Glomerular endothelial cell (primary cell): ENCODE data around the gene CCDC167. TPM values are rescaled to one million over a fixed set of nuclear protein-coding genes. Genes with fewer than 3 reads are reported as not detected.

Experiments
- DNase-seq: peaks from one replicate; pipeline ENCODE4 v3.0.0-alpha.2; 2011; ENCODE audit warnings: low read depth, low spot score; ENCODE audit errors: extremely low read depth
- total RNA-seq: library from RNA; depleted of rRNA; stranded (reverse); fragments of >200 nt; gene quantifications from 2 replicates; pipeline ENCODE4 v1.2.3, GENCODE V29; 2015

Gene CCDC167
- total RNA-seq, 1 donor from 2014 or later: 79.9 TPM

- DNase-seq: no peak
Measured at GRCh38 chr6:37531026-37531425, 31.3 kb upstream of the CCDC167 start.

- no peak for DNase-seq
Measured at GRCh38 chr6:37530297-37530696, 30.6 kb upstream of the CCDC167 start.

- DNase-seq: no peak
Measured at GRCh38 chr6:37528541-37528940, 28.8 kb upstream of the CCDC167 start.

DNA sequence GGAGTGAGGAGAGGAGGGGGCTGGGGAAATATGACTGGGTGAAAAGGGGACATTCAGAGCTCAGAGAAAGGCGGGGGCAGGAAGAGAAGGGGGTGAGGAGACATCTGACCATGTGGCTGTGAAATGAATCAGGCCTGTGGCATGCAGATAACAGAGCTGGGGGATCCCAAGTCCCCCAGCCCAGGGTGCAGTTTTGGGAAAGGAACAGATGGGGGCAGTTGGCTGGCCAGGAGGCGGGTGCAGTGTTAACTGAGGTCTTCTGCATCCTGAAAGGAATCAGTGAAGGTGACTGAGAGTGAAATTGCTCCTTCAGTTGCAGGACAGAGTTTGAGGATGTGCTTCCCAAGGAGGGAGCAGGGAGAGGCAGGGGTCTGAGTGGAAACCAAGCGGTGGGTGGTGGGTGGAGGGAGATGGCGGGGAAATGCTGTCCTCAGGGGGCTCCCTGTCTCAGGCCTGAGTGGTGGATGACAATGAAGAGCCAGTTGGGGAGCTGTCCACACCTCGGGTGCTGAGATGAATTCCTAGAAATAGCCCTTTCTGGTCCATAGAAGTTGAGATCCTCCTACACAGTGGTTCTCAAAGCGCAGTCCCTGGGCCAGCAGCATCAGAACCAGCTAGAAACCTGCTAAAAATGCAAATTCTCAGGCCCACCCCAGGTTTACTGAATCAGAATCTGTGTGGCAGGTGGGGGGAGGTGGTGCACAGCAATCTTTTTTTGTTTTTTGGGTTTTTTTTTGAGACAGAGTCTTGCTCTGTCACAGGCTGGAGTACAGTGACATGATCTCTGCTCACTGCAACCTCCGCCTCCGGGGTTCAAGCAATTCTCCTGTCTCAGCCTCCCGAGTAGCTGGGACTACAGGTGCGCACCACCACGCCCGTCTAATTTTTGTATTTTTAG is 26.0 kb upstream of the CCDC167 start:
- no peak for DNase-seq

DNA sequence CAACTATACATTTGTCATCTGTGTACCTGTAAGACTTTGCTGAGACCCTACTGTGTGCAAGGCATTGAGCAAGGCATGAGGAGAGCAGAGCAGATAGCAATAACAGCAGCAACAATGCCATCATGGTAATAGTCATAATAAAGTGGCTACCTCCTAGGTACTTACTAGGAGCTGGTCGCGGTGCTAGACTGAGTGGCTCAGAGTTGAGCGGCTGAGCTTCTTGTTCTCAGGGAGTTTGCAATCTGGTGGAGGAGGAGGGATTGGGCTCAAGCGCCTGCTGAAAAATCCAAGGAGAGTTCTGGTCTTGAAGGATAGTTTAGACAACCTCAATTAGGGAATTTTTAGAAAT is 25.3 kb upstream of the CCDC167 start:
- no peak for DNase-seq

GRCh38 chr6:37524025-37524969 is 24.6 kb upstream of the CCDC167 start:
- DNase-seq: no peak

DNA sequence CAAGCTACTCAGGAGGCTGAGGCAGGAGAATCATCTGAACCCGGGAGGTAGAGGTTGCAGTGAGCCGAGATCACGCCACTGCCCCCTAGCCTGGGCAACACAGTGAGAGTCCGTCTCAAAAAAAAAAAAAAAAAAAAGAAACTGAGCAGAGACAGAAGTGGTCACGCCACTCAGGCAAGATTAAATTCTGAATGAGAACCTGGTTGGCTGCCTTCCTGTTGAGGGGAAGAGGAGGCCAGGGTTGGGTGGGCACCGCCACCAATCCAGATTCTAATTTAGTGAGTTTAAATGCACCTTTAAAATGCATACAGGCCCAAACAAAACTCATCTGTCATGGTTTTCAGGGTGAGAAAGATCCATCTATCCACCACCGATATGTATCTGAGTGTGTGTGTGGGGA is 23.7 kb upstream of the CCDC167 start:
- DNase-seq: no peak

GRCh38 chr6:37522836-37523235 is 23.1 kb upstream of the CCDC167 start:
- no peak for DNase-seq

DNA sequence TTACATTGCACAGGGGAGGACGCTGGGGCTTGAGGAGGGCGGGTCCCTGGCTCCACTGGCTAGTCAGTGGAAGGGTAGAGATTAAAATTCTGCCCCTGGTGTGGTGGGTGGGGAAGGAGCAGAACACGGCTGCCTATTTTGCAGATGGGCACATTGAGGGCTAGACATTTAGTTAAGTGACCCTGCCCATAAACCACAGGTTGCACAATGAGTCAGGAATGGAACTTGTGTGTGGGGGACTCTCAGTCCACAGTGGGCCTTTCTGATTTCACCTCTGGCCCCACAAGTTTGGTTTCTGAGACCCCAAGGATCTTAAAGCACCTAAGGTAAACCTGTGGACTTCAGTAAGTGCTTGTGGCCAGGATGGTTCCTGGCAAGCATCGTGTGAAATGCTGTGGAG is 22.0 kb upstream of the CCDC167 start:
- DNase-seq: no peak

DNA sequence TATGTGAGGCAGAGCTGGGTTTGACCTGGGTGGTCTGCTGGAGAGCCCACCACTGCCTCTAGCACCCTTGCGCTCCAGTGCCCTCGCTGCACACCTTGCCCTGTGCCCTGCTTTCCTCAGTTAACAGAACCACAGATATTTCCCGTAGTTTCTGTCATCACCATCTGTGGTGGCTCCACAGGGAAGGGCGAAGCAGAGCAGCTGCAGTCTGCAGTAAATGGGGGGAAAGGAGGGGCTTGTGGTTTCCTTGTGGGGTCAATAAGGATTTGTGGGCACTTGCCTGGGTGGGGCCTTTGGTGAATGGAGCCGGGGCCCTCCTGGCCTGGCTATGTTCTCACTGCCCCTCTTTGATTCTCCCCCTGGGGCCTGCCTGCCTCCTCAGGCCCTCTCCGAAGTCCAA is 21.2 kb upstream of the CCDC167 start:
- DNase-seq: no peak

GRCh38 chr6:37519461-37519860 is 19.8 kb upstream of the CCDC167 start:
- DNase-seq: no peak

- no peak for DNase-seq
Measured at GRCh38 chr6:37518116-37518515, 18.4 kb upstream of the CCDC167 start.

GRCh38 chr6:37517411-37517812 is 17.7 kb upstream of the CCDC167 start:
- no peak for DNase-seq

DNA sequence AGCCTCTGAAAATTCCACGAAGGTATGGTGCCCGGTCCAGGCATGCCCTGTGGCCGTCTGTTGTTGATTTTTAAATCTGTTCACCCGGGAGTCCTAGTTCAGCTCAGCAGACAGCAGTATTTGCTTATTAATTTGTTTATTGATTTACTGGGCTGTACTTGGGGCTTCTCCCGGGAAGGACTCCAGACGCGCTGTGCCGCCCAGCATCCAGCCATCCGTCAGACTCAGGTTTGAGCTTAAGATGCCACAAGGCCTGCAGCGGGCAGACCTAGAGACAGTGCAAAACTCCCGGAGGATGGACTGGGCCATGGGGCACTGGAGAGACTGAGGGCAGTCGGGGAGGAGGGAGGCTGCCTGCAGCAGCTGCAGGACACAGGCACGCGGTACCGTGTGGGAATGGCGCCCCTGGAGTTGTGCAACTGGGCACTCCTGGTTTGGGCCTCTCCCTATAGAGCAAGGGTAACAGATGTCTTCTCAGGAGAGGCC is 17.3 kb upstream of the CCDC167 start:
- no peak for DNase-seq

DNA sequence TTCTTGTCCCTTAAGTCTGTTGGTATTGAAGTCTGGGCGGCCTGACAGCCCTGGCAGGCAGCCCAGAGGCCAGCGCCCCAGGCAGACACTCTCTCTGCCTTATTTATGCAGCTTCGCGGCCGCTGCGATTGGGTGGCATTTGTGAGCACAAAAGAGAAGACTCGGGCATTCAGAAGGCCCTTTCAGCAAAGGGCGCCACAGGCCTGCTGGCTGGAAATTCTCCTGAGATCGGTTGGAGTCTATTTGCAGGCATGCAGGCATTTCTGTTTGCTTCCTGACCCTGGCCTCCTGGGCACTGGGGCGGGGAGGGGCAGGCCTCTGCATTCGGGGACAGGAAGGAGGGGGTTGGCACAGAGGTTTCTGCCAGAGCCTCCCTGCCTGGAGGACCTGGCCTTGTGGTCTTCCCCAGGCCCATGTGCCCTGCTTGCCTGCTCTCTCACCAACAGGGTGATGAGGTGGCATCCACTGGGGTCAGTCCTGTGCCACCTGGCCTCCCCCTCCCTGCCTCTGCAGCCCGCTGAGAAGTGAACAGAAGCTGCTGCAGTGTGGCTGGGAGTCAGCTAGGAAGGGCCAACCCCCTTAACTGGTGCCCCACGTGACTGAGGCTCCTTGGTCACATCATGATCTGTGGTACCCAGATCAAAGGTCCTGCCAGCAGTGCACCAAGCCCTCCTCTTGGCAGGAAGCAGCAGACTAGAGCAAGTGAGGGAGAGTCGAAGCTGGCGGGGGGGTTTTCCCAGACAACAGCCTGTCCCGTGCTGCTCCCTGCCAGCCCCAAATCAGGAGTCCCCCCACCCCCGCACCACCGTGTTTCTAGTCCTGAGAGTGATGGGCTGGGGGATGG is 16.6 kb upstream of the CCDC167 start:
- DNase-seq: no peak

DNA sequence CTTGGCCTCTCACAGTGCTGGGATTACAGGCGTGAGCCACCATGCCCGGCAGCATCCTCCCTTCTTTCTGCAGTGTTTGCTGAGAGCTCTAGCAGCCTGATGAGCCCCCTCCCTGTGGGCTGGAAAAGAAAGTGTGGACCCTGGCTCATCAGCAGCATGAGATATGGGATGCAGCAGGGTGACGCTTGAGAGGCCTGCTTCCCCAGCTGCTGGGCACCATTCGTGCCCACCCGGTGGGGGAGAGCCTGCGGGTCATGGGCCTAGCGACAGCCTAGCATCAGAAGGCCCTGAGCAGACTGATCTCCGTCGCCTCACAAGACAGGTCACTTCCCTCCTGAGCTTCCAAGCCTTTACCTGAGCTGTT is 16.0 kb upstream of the CCDC167 start:
- DNase-seq: no peak

- DNase-seq: no peak
Measured at GRCh38 chr6:37514837-37515236, 15.1 kb upstream of the CCDC167 start.

GRCh38 chr6:37514321-37514771 is 14.7 kb upstream of the CCDC167 start:
- DNase-seq: no peak

DNA sequence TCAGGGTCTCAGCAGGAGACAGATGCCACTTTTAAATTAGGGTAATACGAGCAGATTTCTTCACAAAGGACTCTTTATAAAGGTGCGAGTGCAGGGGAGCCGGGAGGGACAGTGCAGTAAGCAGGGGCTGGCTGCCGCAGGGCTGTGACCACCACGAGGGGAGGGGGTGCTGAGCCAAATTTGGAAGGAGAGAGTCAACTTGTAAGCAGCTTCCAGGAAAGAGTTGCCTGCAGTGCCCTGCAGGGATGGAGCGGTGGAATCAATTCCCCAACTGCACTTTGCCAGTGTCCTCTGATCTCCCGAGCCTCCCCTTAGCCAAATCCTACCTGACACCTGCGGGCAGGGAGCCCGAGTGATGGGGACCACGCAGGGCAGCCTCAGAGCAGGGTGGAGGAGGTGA is 13.9 kb upstream of the CCDC167 start:
- no peak for DNase-seq

- no peak for DNase-seq
Measured at GRCh38 chr6:37513155-37513554, 13.5 kb upstream of the CCDC167 start.
